Neutrophil (primary cell): ENCODE results near the gene LGMN.
A peak's percentile ranks its signal among the peaks of the same experiment; 100 is the strongest.

ENCODE experiments used
- H3K27ac ChIP-seq: fragments of 200-600 bp; sonication (generic); 2 replicates; pipeline ENCODE4 v1.5.1; 2016; ENCODE audit warnings: mild to moderate bottlenecking, moderate library complexity
- H3K27me3 ChIP-seq: fragments of 200-600 bp; sonication (generic); 2 replicates; pipeline ENCODE4 v1.6.0; 2016; ENCODE audit warnings: mild to moderate bottlenecking
- H3K36me3 ChIP-seq: fragments of 200-600 bp; sonication (generic); 2 replicates; pipeline ENCODE4 v1.5.1; 2017
- H3K4me1 ChIP-seq, 2 experiments: fragments of 200-600 bp in 1 of 2; sonication (generic) in 1 of 2; 1 replicate in 1 of 2; 2 replicates in 1 of 2; pipeline versions ENCODE4 v1.5.1 to v1.6.1; 2013 to 2016; ENCODE audit warnings: low read depth in 1 of 2, low read length in 1 of 2, mild to moderate bottlenecking in 1 of 2, moderate library complexity in 1 of 2; ENCODE audit not compliant: control insufficient read depth in 1 of 2, insufficient read depth in 1 of 2
- H3K4me3 ChIP-seq, 2 experiments: fragments of 200-600 bp in 1 of 2; sonication (generic) in 1 of 2; 1 replicate in 1 of 2; 2 replicates in 1 of 2; pipeline ENCODE4 v1.5.1; 2013 to 2016; ENCODE audit warnings: low read depth in 1 of 2, low read length in 1 of 2, mild to moderate bottlenecking in 1 of 2, moderate library complexity in 1 of 2
- H3K9me3 ChIP-seq: fragments of 200-600 bp; sonication (generic); 2 replicates; pipeline ENCODE4 v1.5.1; 2016
- CTCF ChIP-seq: fragments of 200-600 bp; sonication (generic); IDR thresholded peaks from 2 replicates; pipeline ENCODE4 v1.5.1; 2016; ENCODE audit warnings: antibody characterized with exemption

LGMN gene

GRCh38 chr14:92675976-92676375 lies 72.5 kb downstream of the LGMN start:
- Histone ChIP-seq H3K27me3 (no peaks in the 10 kb centered on the region), H3K4me3 (peak overlapping the region; percentile 32 to 52), H3K36me3 (peaks cover 90% of the 10 kb centered on the region), H3K4me1 (peaks cover 29 to 37% of the 10 kb centered on the region in 2 experiments), H3K9me3 (no peaks in the 10 kb centered on the region), H3K27ac (peak overlapping the region; percentile 95)
- TF ChIP-seq CTCF: no peak

GRCh38 chr14:92675421-92675820 lies 73.0 kb downstream of the LGMN start:
- Histone ChIP-seq H3K4me1 (peaks cover 33 to 37% of the 10 kb centered on the region in 2 experiments), H3K27ac (peak overlapping the region; percentile 95), H3K36me3 (peaks cover 90% of the 10 kb centered on the region)

GRCh38 chr14:92673601-92674150 lies 74.8 kb downstream of the LGMN start:
- no peak for TF ChIP-seq CTCF
- Histone ChIP-seq H3K27me3 (no peaks in the 10 kb centered on the region), H3K4me3 (no peak overlapping the region), H3K36me3 (peaks cover 89% of the 10 kb centered on the region), H3K27ac (peak overlapping the region; percentile 95), H3K4me1 (peaks cover 48 to 53% of the 10 kb centered on the region in 2 experiments), H3K9me3 (no peaks in the 10 kb centered on the region)

More at GRCh38 chr14:92675421-92675820, 73.0 kb downstream of the LGMN start:
- Histone ChIP-seq H3K9me3 (no peaks in the 10 kb centered on the region), H3K27me3 (no peaks in the 10 kb centered on the region), H3K4me3 (peak overlapping the region; percentile 32 to 52)
- no peak for TF ChIP-seq CTCF

GRCh38 chr14:92670643-92671366 lies 77.6 kb downstream of the LGMN start:
- Histone ChIP-seq H3K27me3 (no peaks in the 10 kb centered on the region), H3K4me3 (peak overlapping the region in 1 of 2 experiments; percentile 45), H3K4me1 (peaks cover 51 to 58% of the 10 kb centered on the region in 2 experiments), H3K9me3 (no peaks in the 10 kb centered on the region), H3K27ac (peak overlapping the region; percentile 83), H3K36me3 (peaks cover 91% of the 10 kb centered on the region)
- no peak for TF ChIP-seq CTCF

GRCh38 chr14:92670160-92670559 lies 78.3 kb downstream of the LGMN start:
- peak overlapping the region; percentile 83 for H3K27ac ChIP-seq
- no peaks in the 10 kb centered on the region for H3K9me3 ChIP-seq
- H3K36me3 ChIP-seq: peaks cover 87% of the 10 kb centered on the region
- H3K27me3 ChIP-seq: no peaks in the 10 kb centered on the region
- peaks cover 51 to 57% of the 10 kb centered on the region in 2 experiments for H3K4me1 ChIP-seq
- TF ChIP-seq CTCF: peak; percentile 58
- peak overlapping the region in 1 of 2 experiments; percentile 45 for H3K4me3 ChIP-seq
